H1 (cell line): ENCODE results near the gene CDYL2. TPM values are rescaled to one million over a fixed set of nuclear protein-coding genes. Genes with fewer than 3 reads are reported as not detected.

ENCODE experiments used
- CTCF ChIA-PET: fragments of 300-600 bp; sonication (Branson Sonifier 250); formaldehyde crosslinking; loops from one replicate; lab custom pipeline; 2021; ENCODE audit not compliant: partially characterized antibody; lab: Charles Lee
- POLR2A ChIA-PET: fragments of 300-600 bp; sonication (Branson Sonifier 250); formaldehyde crosslinking; loops from one replicate; lab custom pipeline; 2021; ENCODE audit warnings: inconsistent platforms; ENCODE audit not compliant: partially characterized antibody; lab: Charles Lee
- DNase-seq, 2 experiments: peaks; one replicate each; pipeline versions ENCODE4 v3.0.0 to v3.0.0-alpha.2; 2010 to 2022; ENCODE audit warnings: low spot score in 2 of 2, low read depth in 1 of 2, mixed read lengths in 1 of 2
- FAIRE-seq: peaks from 2 replicates; lab custom pipeline; 2011; peaks lifted over from hg19 to GRCh38; lab: Jason Lieb, UNC
- H2AFZ ChIP-seq: 2 replicates; pipeline ENCODE4 v1.8.1; 2012; ENCODE audit warnings: low read length, inconsistent platforms
- H2AK5ac ChIP-seq: 2 replicates; pipeline ENCODE4 v1.6.1; 2013; ENCODE audit warnings: low read depth, low read length
- H2BK120ac ChIP-seq: replicated peaks from 2 replicates; pipeline ENCODE3; 2013; ENCODE audit warnings: low read depth, low read length, inconsistent platforms
- H2BK12ac ChIP-seq: 2 replicates; pipeline ENCODE4 v1.6.1; 2013; ENCODE audit warnings: low read depth, low read length
- H2BK15ac ChIP-seq: 2 replicates; pipeline ENCODE4 v1.6.1; 2013; ENCODE audit warnings: low read length
- H2BK20ac ChIP-seq: 2 replicates; pipeline ENCODE4 v1.6.1; 2013; ENCODE audit warnings: low read length
- H2BK5ac ChIP-seq: 2 replicates; pipeline ENCODE4 v1.6.1; 2013; ENCODE audit warnings: low read depth, low read length
- H3K14ac ChIP-seq: 2 replicates; pipeline ENCODE4 v1.6.1; 2013; ENCODE audit warnings: inconsistent platforms; ENCODE audit not compliant: insufficient read length
- H3K18ac ChIP-seq: 2 replicates; pipeline ENCODE4 v1.6.1; 2013; ENCODE audit warnings: low read length; ENCODE audit errors: extremely low read depth
- H3K23ac ChIP-seq: 2 replicates; pipeline ENCODE4 v1.6.1; 2013; ENCODE audit warnings: inconsistent platforms; ENCODE audit not compliant: insufficient read length
- H3K23me2 ChIP-seq: 2 replicates; pipeline ENCODE4 v1.6.1; 2013; ENCODE audit warnings: low read depth, low read length
- H3K27ac ChIP-seq: 2 replicates; pipeline ENCODE4 v1.6.1; 2011; ENCODE audit warnings: low read depth, low read length, inconsistent platforms
- H3K27me3 ChIP-seq, 4 experiments: replicated peaks in 1 of 4; 1 replicate in 1 of 4; 2 replicates in 3 of 4; pipeline versions ENCODE4 v1.6.1 to v1.8.1; 2011 to 2013; ENCODE audit warnings: low read length in 3 of 4, mild to moderate bottlenecking in 3 of 4, inconsistent platforms in 2 of 4, mixed read lengths in 2 of 4, moderate library complexity in 1 of 4; ENCODE audit not compliant: control insufficient read depth in 3 of 4, insufficient read depth in 3 of 4; ENCODE audit errors: extremely low read depth in 1 of 4
- H3K36me3 ChIP-seq, 4 experiments: 2 replicates each; pipeline versions ENCODE4 v1.6.1 to v1.8.1; 2011 to 2013; ENCODE audit warnings: mild to moderate bottlenecking in 4 of 4, low read length in 3 of 4, moderate library complexity in 2 of 4, control low read depth in 1 of 4, inconsistent platforms in 1 of 4; ENCODE audit not compliant: insufficient read depth in 4 of 4, control insufficient read depth in 2 of 4
- H3K4ac ChIP-seq: replicated peaks from 2 replicates; pipeline ENCODE3; 2013; ENCODE audit warnings: low read length, low read depth, mixed read lengths, inconsistent platforms; ENCODE audit not compliant: insufficient read length
- H3K4me1 ChIP-seq, 4 experiments: replicated peaks in 1 of 4; 1 replicate in 1 of 4; 2 replicates in 3 of 4; pipeline versions ENCODE4 v1.6.1 to v1.8.1; 2011 to 2013; ENCODE audit warnings: low read length in 3 of 4, inconsistent platforms in 2 of 4, mixed read lengths in 1 of 4; ENCODE audit not compliant: insufficient read depth in 4 of 4, control insufficient read depth in 3 of 4
- H3K4me2 ChIP-seq, 2 experiments: 2 replicates each; pipeline versions ENCODE4 v1.6.1 to v1.8.1; 2011 to 2013; ENCODE audit warnings: low read depth in 2 of 2, low read length in 2 of 2, control low read depth in 1 of 2, inconsistent platforms in 1 of 2, mild to moderate bottlenecking in 1 of 2; ENCODE audit not compliant: insufficient read depth in 1 of 2
- H3K4me3 ChIP-seq, 4 experiments: fragments of 200-600, 300-600 bp in 1 of 4; sonication (generic), shearing (Covaris generic), sonication (Bioruptor Twin) in 1 of 4; 2 replicates each; pipeline versions ENCODE4 v1.5.1 to v1.8.1; 2011 to 2016; ENCODE audit warnings: low read length in 4 of 4, low read depth in 3 of 4, control low read depth in 2 of 4, inconsistent platforms in 2 of 4, mild to moderate bottlenecking in 2 of 4, mixed read lengths in 1 of 4, moderate library complexity in 1 of 4; ENCODE audit not compliant: insufficient read depth in 2 of 4; ENCODE audit errors: extremely low read depth in 1 of 4
- H3K56ac ChIP-seq: replicated peaks from 2 replicates; pipeline ENCODE3; 2013; ENCODE audit warnings: low read depth, mild to moderate bottlenecking, mixed read lengths, low read length, inconsistent platforms; ENCODE audit not compliant: insufficient read length
- H3K79me1 ChIP-seq: 2 replicates; pipeline ENCODE4 v1.6.1; 2013; ENCODE audit warnings: low read depth, low read length, control low read depth
- H3K79me2 ChIP-seq, 2 experiments: 2 replicates each; pipeline versions ENCODE4 v1.6.1 to v1.8.1; 2012 to 2013; ENCODE audit warnings: low read length in 2 of 2, mild to moderate bottlenecking in 2 of 2, inconsistent platforms in 1 of 2; ENCODE audit not compliant: insufficient read depth in 2 of 2, control insufficient read depth in 1 of 2
- H3K9ac ChIP-seq, 4 experiments: replicated peaks in 1 of 4; 1 replicate in 1 of 4; 2 replicates in 3 of 4; pipeline versions ENCODE4 v1.6.1 to v1.8.1; 2011 to 2013; ENCODE audit warnings: low read depth in 3 of 4, low read length in 3 of 4, control low read depth in 2 of 4, mild to moderate bottlenecking in 2 of 4, moderate library complexity in 2 of 4, inconsistent platforms in 1 of 4; ENCODE audit errors: extremely low read depth in 1 of 4
- H3K9me3 ChIP-seq, 2 experiments: 2 replicates each; pipeline versions ENCODE4 v1.6.1 to v1.8.1; 2012 to 2013; ENCODE audit warnings: mild to moderate bottlenecking in 2 of 2, moderate library complexity in 2 of 2, control low read depth in 1 of 2, inconsistent platforms in 1 of 2, low read depth in 1 of 2, low read length in 1 of 2, mixed read lengths in 1 of 2; ENCODE audit not compliant: insufficient read depth in 2 of 2
- H4K20me1 ChIP-seq, 2 experiments: replicated peaks in 1 of 2; 2 replicates each; pipeline versions ENCODE3 to v1.8.1; 2011 to 2013; ENCODE audit warnings: inconsistent platforms in 2 of 2, low read length in 2 of 2, mild to moderate bottlenecking in 1 of 2; ENCODE audit not compliant: insufficient read depth in 2 of 2, control insufficient read depth in 1 of 2
- H4K5ac ChIP-seq: 2 replicates; pipeline ENCODE4 v1.6.1; 2013; ENCODE audit warnings: low read length, low read depth, mixed read lengths, inconsistent platforms; ENCODE audit not compliant: insufficient read length
- H4K8ac ChIP-seq: 2 replicates; pipeline ENCODE4 v1.8.0; 2013; ENCODE audit warnings: mild to moderate bottlenecking, moderate library complexity, low read length, inconsistent platforms; ENCODE audit not compliant: insufficient read depth; ENCODE audit errors: extremely low read depth
- H4K91ac ChIP-seq: replicated peaks from 2 replicates; pipeline ENCODE3; 2013; ENCODE audit warnings: low read length, mixed read lengths, inconsistent platforms; ENCODE audit not compliant: insufficient read length
- PHF8 ChIP-seq: fragments of 200-600 bp; sonication (generic); conservative IDR thresholded peaks from 2 replicates; pipeline ENCODE4 v1.7.1; 2012; ENCODE audit warnings: low read depth, mild to moderate bottlenecking, inconsistent platforms, low read length, moderate library complexity
- RFX5 ChIP-seq: IDR thresholded peaks from 2 replicates; pipeline ENCODE4 v1.6.1; 2011; ENCODE audit warnings: low read depth, low read length, improper control_type of control experiment, borderline replicate concordance
- WGBS, 2 experiments: shearing (Covaris generic) in 1 of 2; methylation state at CpG; one replicate each; pipeline versions ENCODE4 v1.1.6 to v1.1.7; 2013 to 2015; ENCODE audit warnings: low lambda C conversion rate in 2 of 2, mixed read lengths in 2 of 2, inconsistent platforms in 1 of 2, low coverage in 1 of 2, missing lambda C conversion rate in 1 of 2; ENCODE audit not compliant: insufficient replicate concordance in 2 of 2, insufficient coverage in 1 of 2, insufficient read length in 1 of 2; ENCODE audit errors: extremely low coverage in 1 of 2, missing lambda C conversion rate in 1 of 2; 5-methylcytosine and 5-hydroxymethylcytosine counted together
- polyA plus RNA-seq, 7 experiments: library from polyadenylated mRNA; depleted of rRNA in 3 of 7; stranded (reverse) in 5 of 7; unstranded in 2 of 7; fragments of >200 nt in 5 of 7; fragments of 200-250 nt in 2 of 7; gene quantifications; 1 replicate in 5 of 7; 2 replicates in 1 of 7; 4 replicates in 1 of 7; pipeline versions ENCODE4 v1.2.1 to v1.2.3, GENCODE V29; 2011 to 2013; ENCODE audit warnings: missing spikeins in 2 of 7, mixed read lengths in 2 of 7
- total RNA-seq: library from RNA; stranded (reverse); fragmentation: NEBNext Ultra II Directional; extraction: Animal tissue kit (Norgen Biotek cat#: 25700); gene quantifications from 2 replicates; pipeline ENCODE4 v1.2.1, GENCODE V29; 2021

The CDYL2 gene
- total and polyA plus RNA-seq, 2 of the 8 experiments (the other 6 are each of a cell fraction or from before 2014, with no cell fraction given): 0.33 to 5.3 TPM

- Histone ChIP-seq H3K27ac (no peak overlapping the region), H3K4ac (no peak overlapping the region), H2BK5ac (no peak overlapping the region), H2BK20ac (no peak overlapping the region), H4K20me1 (no peaks in the 10 kb centered on the region), H3K56ac (no peak overlapping the region), H2AK5ac (no peak overlapping the region), H3K79me1 (no peaks in the 10 kb centered on the region), H2BK120ac (no peak overlapping the region), H4K91ac (no peak overlapping the region), H3K9ac (no peak overlapping the region), H3K27me3 (no peaks in the 10 kb centered on the region), H2BK15ac (no peak overlapping the region), H3K23ac (no peak overlapping the region), H4K5ac (no peak overlapping the region), H2BK12ac (no peak overlapping the region), H3K14ac (no peak overlapping the region), H3K4me3 (no peak overlapping the region), H3K4me2 (no peak overlapping the region), H3K79me2 (no peaks in the 10 kb centered on the region), H3K9me3 (peaks cover 25 to 46% of the 10 kb centered on the region in 2 experiments), H2AFZ (no peak overlapping the region), H4K8ac (no peak overlapping the region), H3K23me2 (peaks cover 9% of the 10 kb centered on the region; the same call in 1 of the 2 replicates), H3K4me1 (no peaks in the 10 kb centered on the region), H3K18ac (no peak overlapping the region), H3K36me3 (no peaks in the 10 kb centered on the region)
- FAIRE-seq: no peak
- DNase-seq: no peak
- CTCF ChIA-PET: no interaction called here
- WGBS, 2 experiments: 90% methylated on average over 1 of the region's 1 CpG; no CpG with 5 or more reads in 1 of the 2 experiments
- POLR2A ChIA-PET: no interaction called here
- no peak for TF ChIP-seq RFX5
- no peak for TF ChIP-seq PHF8
These were observed 60.6 kb downstream of the CDYL2 start for GRCh38 chr16:80743772-80744171.
